HEK293 (cell line): ENCODE results near the gene CCSER1.
"Not testable (repeated sequence)": the region's sequence is repeated elsewhere in the genome, so short reads cannot be mapped to it uniquely, and the experiment has no call there.

Experiments used
- SETDB1 ChIP-seq: IDR thresholded peaks from one replicate; pipeline ENCODE4 v1.6.1; 2017; ENCODE audit warnings: mild to moderate bottlenecking, low read length, moderate library complexity, mixed read lengths; ENCODE audit not compliant: insufficient read length
- ZNF555 ChIP-seq: fragments of 450-650 bp; formaldehyde crosslinking; conservative IDR thresholded peaks from 2 replicates; pipeline ENCODE4 v1.5.1; 2017; ENCODE audit warnings: missing biosample characterization, mild to moderate bottlenecking, missing genetic modification characterization, inconsistent platforms

- not testable (repeated sequence) for TF ChIP-seq SETDB1, ZNF555
These were observed 1090.7 kb downstream of the CCSER1 start for GRCh38 chr4:91217831-91218403.
